HCT116 (cell line): ENCODE measurements around the gene SRPK2. TPM values are rescaled to one million over a fixed set of nuclear protein-coding genes. Genes with fewer than 3 reads are reported as not detected.
A peak's percentile ranks its signal among the peaks of the same experiment; 100 is the strongest.

Experiments used
- ATAC-seq: fragments of 200-7000 bp; cut with Tn5 transposase; 2 replicates; pipeline ENCODE4 v1.9.1; 2020; ENCODE audit warnings: mild to moderate bottlenecking, moderate library complexity
- BruUV-seq: library from RNA; stranded (reverse); fragments of 400-500 nt; replicated peaks from 2 replicates; lab custom pipeline; 2021; lab: Mats Ljungman, UMichigan
- CTCF ChIA-PET: fragments of 300-600 bp; sonication (Branson Sonifier 250); formaldehyde crosslinking; loops from one replicate; lab custom pipeline; 2021; ENCODE audit warnings: antibody characterized with exemption; lab: Charles Lee
- POLR2A ChIA-PET: fragments of 300-600, 350-600 bp; sonication (Branson Sonifier 250); formaldehyde crosslinking; loops from one replicate; lab custom pipeline; 2021; ENCODE audit warnings: antibody characterized with exemption; lab: Charles Lee
- RAD21 ChIA-PET, 2 experiments: fragments of 300-600 bp; sonication (Branson Sonifier 250); formaldehyde crosslinking; loops; one replicate each; lab custom pipeline; 2023; ENCODE audit warnings: low total read pairs in 2 of 2; ENCODE audit not compliant: uncharacterized antibody in 2 of 2, unreplicated experiment in 2 of 2, low non-redundant PET in 1 of 2; lab: Charles Lee
- DNase-seq: peaks from one replicate; pipeline ENCODE4 v3.0.0-alpha.2; 2010; ENCODE audit warnings: low read depth, low spot score
- H2AFZ ChIP-seq: fragments of 200-600 bp; shearing (Covaris generic), sonication (generic); 2 replicates; pipeline ENCODE4 v1.6.1; 2017; ENCODE audit warnings: low read depth, mixed run types, mixed read lengths, antibody characterized with exemption, low read length; ENCODE audit not compliant: poor library complexity, severe bottlenecking
- H3K27ac ChIP-seq: 2 replicates; pipeline ENCODE4 v1.5.1; 2012; ENCODE audit warnings: low read depth, low read length
- H3K27me3 ChIP-seq: fragments of 200-600 bp; sonication (generic); 2 replicates; pipeline ENCODE4 v1.6.1; 2016; ENCODE audit warnings: mixed run types, low read length, mixed read lengths; ENCODE audit not compliant: insufficient read depth
- H3K36me3 ChIP-seq, 2 experiments: fragments of 200-500 bp in 1 of 2; fragments of 200-600 bp in 1 of 2; sonication (Bioruptor generic) in 1 of 2; sonication (generic) in 1 of 2; 2 replicates each; pipeline versions ENCODE4 v1.5.1 to v1.6.1; 2014 to 2016; ENCODE audit warnings: low read length in 2 of 2, inconsistent platforms in 1 of 2, mixed read lengths in 1 of 2, mixed run types in 1 of 2; ENCODE audit not compliant: insufficient read depth in 2 of 2, control insufficient read depth in 1 of 2
- H3K4me1 ChIP-seq, 2 experiments: fragments of 200-600 bp in 1 of 2; sonication (generic) in 1 of 2; 2 replicates each; pipeline versions ENCODE4 v1.5.1 to v1.6.1; 2012 to 2017; ENCODE audit warnings: low read length in 2 of 2, inconsistent platforms in 1 of 2, mild to moderate bottlenecking in 1 of 2, mixed read lengths in 1 of 2, mixed run types in 1 of 2, moderate library complexity in 1 of 2; ENCODE audit not compliant: insufficient read depth in 2 of 2, control insufficient read depth in 1 of 2
- H3K4me2 ChIP-seq: fragments of 200-600 bp; sonication (generic); 2 replicates; pipeline ENCODE4 v1.6.1; 2017; ENCODE audit warnings: mixed run types, low read length, mixed read lengths
- H3K4me3 ChIP-seq, 2 experiments: fragments of 200-600 bp in 1 of 2; sonication (generic) in 1 of 2; replicated peaks in 1 of 2; 2 replicates each; pipeline ENCODE4 v1.5.1; 2011 to 2016; ENCODE audit warnings: low read length in 2 of 2, control low read depth in 1 of 2, low read depth in 1 of 2, mild to moderate bottlenecking in 1 of 2, mixed read lengths in 1 of 2, mixed run types in 1 of 2
- H3K79me2 ChIP-seq: fragments of 200-600 bp; sonication (generic); 2 replicates; pipeline ENCODE4 v1.6.1; 2017; ENCODE audit warnings: mild to moderate bottlenecking, mixed run types, low read length, moderate library complexity, mixed read lengths; ENCODE audit not compliant: insufficient read depth
- H3K9ac ChIP-seq: fragments of 200-600 bp; sonication (generic); 2 replicates; pipeline ENCODE4 v1.6.1; 2016; ENCODE audit warnings: low read length, mixed read lengths
- H3K9me2 ChIP-seq: fragments of 200-600 bp; sonication (generic), shearing (Covaris generic); 2 replicates; pipeline ENCODE4 v1.6.1; 2017; ENCODE audit warnings: mixed run types, mild to moderate bottlenecking, moderate library complexity; ENCODE audit not compliant: insufficient read depth
- H3K9me3 ChIP-seq, 2 experiments: fragments of 200-500 bp in 1 of 2; fragments of 200-600 bp in 1 of 2; sonication (Bioruptor generic) in 1 of 2; sonication (generic) in 1 of 2; 2 replicates each; pipeline ENCODE4 v1.6.1; 2014 to 2017; ENCODE audit warnings: low read length in 2 of 2, mixed read lengths in 2 of 2, inconsistent platforms in 1 of 2, low read depth in 1 of 2, mild to moderate bottlenecking in 1 of 2, mixed run types in 1 of 2, moderate library complexity in 1 of 2; ENCODE audit not compliant: control insufficient read depth in 1 of 2, insufficient read depth in 1 of 2
- H4K20me1 ChIP-seq: fragments of 200-600 bp; sonication (generic), shearing (Covaris generic); 2 replicates; pipeline ENCODE4 v1.6.1; 2017; ENCODE audit warnings: mixed run types, mild to moderate bottlenecking, moderate library complexity; ENCODE audit not compliant: insufficient read depth
- CBX3 ChIP-seq: IDR thresholded peaks from 2 replicates; pipeline ENCODE4 v1.6.1; 2012; ENCODE audit warnings: low read depth
- CEBPB ChIP-seq: IDR thresholded peaks from 2 replicates; pipeline ENCODE4 v1.6.1; 2012; ENCODE audit warnings: low read depth
- POLR2AphosphoS5 ChIP-seq: IDR thresholded peaks from 2 replicates; pipeline ENCODE4 v1.6.1; 2011; ENCODE audit warnings: mild to moderate bottlenecking, low read depth, low read length, moderate library complexity
- SP1 ChIP-seq: IDR thresholded peaks from 2 replicates; pipeline ENCODE4 v1.6.1; 2012; ENCODE audit warnings: low read depth
- SRF ChIP-seq: IDR thresholded peaks from 2 replicates; pipeline ENCODE4 v1.6.1; 2012; ENCODE audit warnings: low read depth
- YY1 ChIP-seq: IDR thresholded peaks from 2 replicates; pipeline ENCODE4 v1.6.1; 2011; ENCODE audit warnings: low read length, low read depth, moderate library complexity, mild to moderate bottlenecking; ENCODE audit not compliant: insufficient replicate concordance; ENCODE audit errors: extremely low read depth
- intact Hi-C: fragments of 100-400 bp; cut with micrococcal nuclease; formaldehyde crosslinking; loops from 2 replicates; pipeline ENCODE4 v1.10.0; 2022
- total RNA-seq: library from RNA; stranded (reverse); gene quantifications from one replicate; pipeline ENCODE4 v1.2.1, GENCODE V29; 2021; ENCODE audit not compliant: unreplicated experiment
- TF ChIP-seq, protein P1 (sequence below), 3 experiments: fragments of 200-600 bp in 1 of 3; sonication (generic) in 1 of 3; IDR thresholded peaks in 2 of 3; conservative IDR thresholded peaks in 1 of 3; 2 replicates each; pipeline ENCODE4 v1.5.1; 2012 to 2017; ENCODE audit warnings: low read depth in 2 of 3, low read length in 2 of 3, antibody characterized with exemption in 1 of 3, borderline replicate concordance in 1 of 3, control low read depth in 1 of 3, mild to moderate bottlenecking in 1 of 3, mixed read lengths in 1 of 3, mixed run types in 1 of 3, moderate library complexity in 1 of 3; ENCODE audit not compliant: insufficient read depth in 1 of 3
- TF ChIP-seq, protein P2 (sequence below): IDR thresholded peaks from 2 replicates; pipeline ENCODE4 v1.6.1; 2012

Gene SRPK2
- total RNA-seq, 1 experiment from 2014 or later, result 37.4 TPM

DNA sequence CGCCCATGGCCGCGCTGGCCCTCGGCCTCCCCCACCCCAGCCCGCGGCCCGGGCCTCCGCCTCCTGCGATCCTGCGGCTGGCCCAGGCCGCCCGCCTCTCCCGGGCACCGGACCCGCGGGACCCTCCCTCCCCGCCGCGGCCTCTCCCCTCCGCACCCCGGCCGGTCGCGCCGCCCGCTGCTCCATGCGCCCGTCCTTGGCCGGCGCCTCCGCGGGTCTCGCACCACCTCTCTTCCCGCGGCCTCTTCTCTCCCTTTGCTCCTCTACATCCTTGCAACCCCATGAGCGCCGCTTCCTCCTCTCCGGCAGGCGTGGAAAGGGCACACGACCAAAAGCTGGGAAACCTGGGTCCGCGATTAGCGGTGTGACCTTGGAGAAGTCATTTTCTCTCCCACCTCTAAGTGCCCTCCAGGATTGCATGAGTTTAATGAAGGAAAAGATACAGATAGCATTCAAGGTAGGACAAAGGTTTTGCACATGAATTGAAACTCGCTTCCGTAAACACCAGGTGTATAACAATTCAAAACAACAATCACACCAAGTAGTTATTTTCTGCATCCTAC, 448 bp upstream of the SRPK2 start:
- ATAC-seq (peak; percentile 75), DNase-seq (peak; percentile 32)
- peaks cover 31% of the 10 kb centered on the region for H3K79me2 ChIP-seq
- peak overlapping the region; percentile 86 for H3K4me2 ChIP-seq
- no peak for TF ChIP-seq POLR2AphosphoS5
- TF ChIP-seq, protein P1, sequence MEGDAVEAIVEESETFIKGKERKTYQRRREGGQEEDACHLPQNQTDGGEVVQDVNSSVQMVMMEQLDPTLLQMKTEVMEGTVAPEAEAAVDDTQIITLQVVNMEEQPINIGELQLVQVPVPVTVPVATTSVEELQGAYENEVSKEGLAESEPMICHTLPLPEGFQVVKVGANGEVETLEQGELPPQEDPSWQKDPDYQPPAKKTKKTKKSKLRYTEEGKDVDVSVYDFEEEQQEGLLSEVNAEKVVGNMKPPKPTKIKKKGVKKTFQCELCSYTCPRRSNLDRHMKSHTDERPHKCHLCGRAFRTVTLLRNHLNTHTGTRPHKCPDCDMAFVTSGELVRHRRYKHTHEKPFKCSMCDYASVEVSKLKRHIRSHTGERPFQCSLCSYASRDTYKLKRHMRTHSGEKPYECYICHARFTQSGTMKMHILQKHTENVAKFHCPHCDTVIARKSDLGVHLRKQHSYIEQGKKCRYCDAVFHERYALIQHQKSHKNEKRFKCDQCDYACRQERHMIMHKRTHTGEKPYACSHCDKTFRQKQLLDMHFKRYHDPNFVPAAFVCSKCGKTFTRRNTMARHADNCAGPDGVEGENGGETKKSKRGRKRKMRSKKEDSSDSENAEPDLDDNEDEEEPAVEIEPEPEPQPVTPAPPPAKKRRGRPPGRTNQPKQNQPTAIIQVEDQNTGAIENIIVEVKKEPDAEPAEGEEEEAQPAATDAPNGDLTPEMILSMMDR (IDR thresholded peaks at IDR 0.05 in 2 of 3, conservative IDR thresholded peaks at IDR 0.05 in 1 of 3; ENCODE audit: borderline replicate concordance in 1 of 3, insufficient read depth in 1 of 3, low read depth in 2 of 3, low read length in 2 of 3), result no peak
- TF ChIP-seq CEBPB, result no peak
- no peak for TF ChIP-seq CBX3
- TF ChIP-seq, protein P2, sequence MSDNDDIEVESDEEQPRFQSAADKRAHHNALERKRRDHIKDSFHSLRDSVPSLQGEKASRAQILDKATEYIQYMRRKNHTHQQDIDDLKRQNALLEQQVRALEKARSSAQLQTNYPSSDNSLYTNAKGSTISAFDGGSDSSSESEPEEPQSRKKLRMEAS, result no peak; the same call in 1 of the 2 replicates
- no peak for TF ChIP-seq SP1
- no peak for TF ChIP-seq SRF
- TF ChIP-seq YY1, result no peak
- CTCF ChIA-PET, result no interaction called here
- peaks cover 3 to 14% of the 10 kb centered on the region in 2 experiments; a peak in 3 of 4 replicates for H3K4me1 ChIP-seq
- H4K20me1 ChIP-seq, result no peaks in the 10 kb centered on the region
- RAD21 ChIA-PET, result interaction anchor here in 1 of 2 experiments (0.8 kb wide), 1 partner anchor 44 kb away, joined by 4 read pairs; no protein-coding TSS in a partner anchor
- H3K4me3 ChIP-seq, result peak overlapping the region; percentile 58 to 67
- no peaks in the 10 kb centered on the region for H3K9me2 ChIP-seq
- no peaks in the 10 kb centered on the region for H3K36me3 ChIP-seq
- H3K27me3 ChIP-seq, result no peaks in the 10 kb centered on the region
- no peaks in the 10 kb centered on the region for H3K9me3 ChIP-seq
- POLR2A ChIA-PET, result no interaction called here
- peak overlapping the region; percentile 24 for H2AFZ ChIP-seq
- H3K27ac ChIP-seq, result peak overlapping the region; percentile 25; the same call in 1 of the 2 replicates
- no TSS peak for BruUV-seq
- peak overlapping the region; percentile 64 for H3K9ac ChIP-seq
- intact Hi-C loops, result no loop called here
